IPS-20b (cell line): ENCODE data around the gene TXLNA.

ENCODE experiments used
- H3K27ac ChIP-seq: one replicate; pipeline ENCODE4 v1.5.1; 2013; ENCODE audit warnings: low read length
- H3K27me3 ChIP-seq: 2 replicates; pipeline ENCODE4 v1.6.1; 2013; ENCODE audit warnings: mild to moderate bottlenecking, low read length, inconsistent platforms; ENCODE audit not compliant: insufficient read depth
- H3K36me3 ChIP-seq: 2 replicates; pipeline ENCODE4 v1.6.1; 2013; ENCODE audit warnings: low read depth, mild to moderate bottlenecking, inconsistent platforms, low read length, moderate library complexity; ENCODE audit not compliant: insufficient read depth
- H3K4me1 ChIP-seq: 2 replicates; pipeline ENCODE4 v1.6.1; 2013; ENCODE audit warnings: mild to moderate bottlenecking, control low read depth, inconsistent platforms, low read length, moderate library complexity; ENCODE audit not compliant: insufficient read depth
- H3K4me3 ChIP-seq: 2 replicates; pipeline ENCODE4 v1.5.1; 2013; ENCODE audit warnings: mild to moderate bottlenecking, low read length, inconsistent platforms
- H3K9ac ChIP-seq: 2 replicates; pipeline ENCODE4 v1.6.1; 2013; ENCODE audit warnings: low read depth, mild to moderate bottlenecking, inconsistent platforms, low read length, moderate library complexity
- H3K9me3 ChIP-seq: 2 replicates; pipeline ENCODE4 v1.6.1; 2013; ENCODE audit warnings: mild to moderate bottlenecking, low read depth, low read length, inconsistent platforms; ENCODE audit not compliant: insufficient read depth

The TXLNA gene

GRCh38 chr1:32220746-32221580 lies 41.5 kb downstream of the TXLNA start:
- no peaks in the 10 kb centered on the region for H3K9me3 ChIP-seq
- no peaks in the 10 kb centered on the region for H3K27me3 ChIP-seq
- peak overlapping the region; percentile 98 for H3K9ac ChIP-seq
- H3K36me3 ChIP-seq, result peaks cover 35% of the 10 kb centered on the region
- peak overlapping the region; percentile 99 for H3K4me3 ChIP-seq
- H3K27ac ChIP-seq, result no peak overlapping the region
- H3K4me1 ChIP-seq, result peaks cover 8% of the 10 kb centered on the region; the same call in 1 of the 2 replicates

DNA sequence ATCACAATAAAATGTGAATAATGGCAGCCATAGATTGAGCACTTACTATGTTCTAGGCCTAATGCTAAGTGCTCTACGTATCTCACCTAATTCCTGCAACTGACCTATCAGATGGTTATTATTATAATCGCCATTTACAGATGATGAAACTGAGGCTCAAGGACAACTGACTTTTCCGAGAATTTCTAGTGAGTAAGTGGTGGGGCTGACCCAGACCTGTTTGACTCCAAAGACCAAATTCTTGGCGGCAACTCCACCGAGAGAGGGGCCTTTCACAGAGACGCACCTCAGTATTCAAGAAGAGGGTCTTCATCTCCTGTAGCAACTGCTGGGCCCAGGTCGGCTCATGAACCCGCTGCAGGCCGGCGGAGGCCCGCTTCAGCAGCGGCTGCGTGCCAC lies 42.1 kb downstream of the TXLNA start:
- Histone ChIP-seq H3K27me3 (no peaks in the 10 kb centered on the region), H3K36me3 (peaks cover 37% of the 10 kb centered on the region), H3K9ac (peak overlapping the region; percentile 98), H3K27ac (no peak overlapping the region), H3K9me3 (no peaks in the 10 kb centered on the region), H3K4me3 (peak overlapping the region; percentile 99), H3K4me1 (peaks cover 8% of the 10 kb centered on the region; the same call in 1 of the 2 replicates)

DNA sequence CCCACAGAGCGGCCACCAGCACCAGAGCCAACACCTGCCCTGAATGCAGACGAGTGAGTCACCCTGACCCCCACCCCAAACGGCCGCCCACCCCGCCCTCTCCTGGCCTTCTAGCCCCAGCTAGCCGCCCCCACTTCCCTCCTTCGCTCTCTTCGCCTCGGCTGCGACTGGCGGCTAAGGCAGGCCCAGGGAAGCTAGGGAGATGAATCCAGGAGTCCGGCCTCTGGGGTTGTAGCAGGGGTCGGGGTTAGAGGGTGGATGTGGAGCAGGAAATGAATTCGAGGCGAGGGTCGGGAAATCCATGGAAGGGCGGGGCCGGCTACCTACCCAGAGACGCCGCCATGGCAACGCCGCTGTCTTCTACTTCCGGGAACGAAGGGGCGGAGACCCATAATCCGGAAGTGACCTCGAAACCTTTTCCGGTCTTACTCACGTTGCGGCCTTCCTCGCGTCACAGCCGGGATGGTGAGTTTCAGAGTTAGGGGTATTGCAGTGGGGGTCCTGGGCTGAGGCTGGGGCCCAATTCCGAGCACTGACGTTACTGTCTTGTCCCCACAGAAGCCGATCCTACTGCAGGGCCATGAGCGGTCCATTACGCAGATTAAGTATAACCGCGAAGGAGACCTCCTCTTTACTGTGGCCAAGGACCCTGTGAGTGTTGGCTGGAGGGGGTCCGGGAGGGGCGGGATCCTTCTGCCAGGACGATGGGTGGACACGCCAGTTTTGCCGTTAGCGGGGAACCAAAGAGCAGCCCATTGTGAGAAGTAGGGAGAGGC lies 42.7 kb downstream of the TXLNA start, which contains the start of the genes EIF3I and TMEM234:
EIF3I (plus strand) TSS at position 428 of the 776 bp plus-strand sequence; CDS start at position 463, 35 bp downstream.
TMEM234 (minus strand) TSS at position 374 of the 776 bp plus-strand sequence; CDS start at position 343, 31 bp downstream.
- H3K27me3 ChIP-seq, result no peaks in the 10 kb centered on the region
- H3K36me3 ChIP-seq, result peaks cover 37% of the 10 kb centered on the region
- H3K27ac ChIP-seq, result peak within 1 kb of the TSS; percentile 82
- peak within 1 kb of the TSS; percentile 99 for H3K4me3 ChIP-seq
- H3K9ac ChIP-seq, result peak within 1 kb of the TSS; percentile 98
- peaks cover 8% of the 10 kb centered on the region; the same call in 1 of the 2 replicates for H3K4me1 ChIP-seq
- no peaks in the 10 kb centered on the region for H3K9me3 ChIP-seq

GRCh38 chr1:32223683-32224082 lies 44.2 kb downstream of the TXLNA start:
- peak overlapping the region; percentile 33; the same call in 1 of the 2 replicates for H3K4me3 ChIP-seq

DNA sequence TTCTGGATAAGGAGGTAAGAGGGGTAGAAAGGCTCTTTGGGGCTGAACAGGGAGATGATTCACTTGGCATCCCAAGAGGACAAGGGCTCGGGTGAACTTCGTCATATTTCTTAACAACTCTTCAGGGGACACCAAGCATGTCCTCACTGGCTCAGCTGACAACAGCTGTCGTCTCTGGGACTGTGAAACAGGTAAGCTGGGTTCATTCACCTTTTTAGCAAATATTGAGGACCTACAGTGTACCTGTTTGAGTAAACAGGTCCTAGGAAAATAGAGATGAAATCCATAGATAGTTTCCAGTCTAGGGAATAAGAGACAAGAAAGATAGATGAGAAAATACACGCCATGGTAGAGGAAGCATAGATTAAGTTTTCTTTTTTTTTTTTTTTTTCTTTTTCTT lies 44.8 kb downstream of the TXLNA start:
- Histone ChIP-seq H3K9ac (no peak overlapping the region), H3K27ac (no peak overlapping the region), H3K4me1 (peaks cover 8% of the 10 kb centered on the region; the same call in 1 of the 2 replicates), H3K4me3 (no peak overlapping the region), H3K36me3 (peaks cover 54% of the 10 kb centered on the region), H3K27me3 (no peaks in the 10 kb centered on the region), H3K9me3 (no peaks in the 10 kb centered on the region)

More at GRCh38 chr1:32223683-32224082, 44.2 kb downstream of the TXLNA start:
- Histone ChIP-seq H3K9me3 (no peaks in the 10 kb centered on the region), H3K4me1 (peaks cover 8% of the 10 kb centered on the region; the same call in 1 of the 2 replicates), H3K36me3 (peaks cover 49% of the 10 kb centered on the region), H3K27ac (no peak overlapping the region), H3K27me3 (no peaks in the 10 kb centered on the region), H3K9ac (no peak overlapping the region; the same call in 1 of the 2 replicates)

DNA sequence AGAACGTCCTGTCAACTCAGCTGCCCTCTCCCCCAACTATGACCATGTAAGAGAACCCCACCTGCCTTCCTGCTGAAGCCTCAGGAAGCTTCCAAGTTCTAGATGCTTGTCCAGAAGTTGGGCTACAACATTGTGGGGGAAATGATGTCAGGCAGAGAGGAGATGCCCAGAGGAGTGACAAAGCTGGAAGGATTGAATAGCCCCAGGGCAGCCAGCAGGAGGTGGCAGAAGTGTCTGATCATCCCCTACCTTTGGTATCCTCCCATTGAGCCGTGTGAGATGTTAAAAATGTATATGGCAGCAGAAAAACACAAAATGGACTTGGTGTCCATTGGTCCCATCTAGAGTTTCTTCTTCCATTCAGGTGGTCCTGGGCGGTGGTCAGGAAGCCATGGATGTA lies 49.3 kb downstream of the TXLNA start:
- H3K27me3 ChIP-seq, result no peaks in the 10 kb centered on the region
- peaks cover 85% of the 10 kb centered on the region for H3K36me3 ChIP-seq
- no peaks in the 10 kb centered on the region for H3K9me3 ChIP-seq
- no peak overlapping the region for H3K9ac ChIP-seq
- H3K27ac ChIP-seq, result no peak overlapping the region
- no peaks in the 10 kb centered on the region for H3K4me1 ChIP-seq
- H3K4me3 ChIP-seq, result no peak overlapping the region

GRCh38 chr1:32231843-32232432 lies 52.5 kb downstream of the TXLNA start:
- H3K27me3 ChIP-seq, result no peaks in the 10 kb centered on the region
- H3K36me3 ChIP-seq, result peaks cover 79% of the 10 kb centered on the region
- no peaks in the 10 kb centered on the region for H3K9me3 ChIP-seq
- H3K9ac ChIP-seq, result no peak overlapping the region
- no peaks in the 10 kb centered on the region for H3K4me1 ChIP-seq
- H3K4me3 ChIP-seq, result no peak overlapping the region
- H3K27ac ChIP-seq, result no peak overlapping the region

GRCh38 chr1:32232558-32233304 lies 53.3 kb downstream of the TXLNA start:
- no peaks in the 10 kb centered on the region for H3K9me3 ChIP-seq
- H3K27ac ChIP-seq, result no peak overlapping the region
- H3K27me3 ChIP-seq, result no peaks in the 10 kb centered on the region
- H3K4me3 ChIP-seq, result no peak overlapping the region
- H3K4me1 ChIP-seq, result no peaks in the 10 kb centered on the region
- no peak overlapping the region for H3K9ac ChIP-seq
- H3K36me3 ChIP-seq, result peaks cover 71% of the 10 kb centered on the region

- Histone ChIP-seq H3K27me3 (no peaks in the 10 kb centered on the region), H3K9me3 (no peaks in the 10 kb centered on the region), H3K4me1 (no peaks in the 10 kb centered on the region), H3K4me3 (no peak overlapping the region), H3K36me3 (peaks cover 53% of the 10 kb centered on the region), H3K27ac (no peak overlapping the region), H3K9ac (no peak overlapping the region)
Observed at GRCh38 chr1:32234792-32235191, 55.3 kb downstream of the TXLNA start.

DNA sequence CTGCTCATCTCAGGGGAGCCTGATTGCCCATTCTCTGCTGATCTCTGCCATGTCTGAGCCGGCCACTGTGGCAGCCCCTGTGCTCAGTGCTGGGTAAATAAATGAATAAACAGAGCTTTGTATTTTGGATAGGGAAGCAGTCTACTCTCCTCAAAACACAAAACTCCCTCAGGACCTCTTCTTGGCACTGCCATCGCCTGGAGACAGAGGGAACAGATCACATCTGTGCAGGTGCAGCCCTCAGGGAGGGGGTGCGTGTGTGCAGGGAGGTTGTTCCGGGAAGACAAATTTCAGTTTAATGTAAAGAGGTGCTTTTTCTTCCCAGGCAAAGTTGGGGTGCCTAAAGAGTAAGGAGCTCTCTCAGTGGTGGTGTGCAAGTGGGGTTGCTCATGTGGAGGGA lies 59.9 kb downstream of the TXLNA start:
- peak overlapping the region; percentile 88 for H3K9ac ChIP-seq
- no peaks in the 10 kb centered on the region; the same call in 1 of the 2 replicates for H3K27me3 ChIP-seq
- H3K27ac ChIP-seq, result peak overlapping the region; percentile 21
- peak overlapping the region; percentile 88 for H3K4me3 ChIP-seq
- no peaks in the 10 kb centered on the region for H3K9me3 ChIP-seq
- peaks cover 19% of the 10 kb centered on the region for H3K36me3 ChIP-seq
- H3K4me1 ChIP-seq, result peaks cover 3% of the 10 kb centered on the region; the same call in 1 of the 2 replicates

DNA sequence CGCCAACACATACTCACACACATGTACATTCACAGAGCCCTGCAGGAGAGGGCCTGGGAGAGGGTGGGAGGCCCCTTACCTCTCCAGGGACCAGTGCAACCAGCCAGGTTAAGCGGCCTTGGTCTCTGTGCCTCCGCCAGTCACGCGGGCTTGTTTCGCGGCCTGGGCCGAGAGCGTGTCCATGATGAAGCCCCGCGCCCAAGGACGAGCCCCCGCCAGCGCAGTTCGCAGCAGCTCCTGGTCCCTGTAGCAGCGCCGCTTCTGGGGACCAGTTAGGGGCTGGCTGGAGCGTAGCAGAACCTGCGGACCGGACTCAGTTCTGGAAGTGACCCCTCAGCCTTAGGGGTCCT lies 60.3 kb downstream of the TXLNA start:
- peak overlapping the region; percentile 88 for H3K4me3 ChIP-seq
- H3K36me3 ChIP-seq, result peaks cover 15% of the 10 kb centered on the region; the same call in 1 of the 2 replicates
- no peaks in the 10 kb centered on the region; the same call in 1 of the 2 replicates for H3K27me3 ChIP-seq
- peak overlapping the region; percentile 88 for H3K9ac ChIP-seq
- H3K4me1 ChIP-seq, result peaks cover 3% of the 10 kb centered on the region; the same call in 1 of the 2 replicates
- no peaks in the 10 kb centered on the region for H3K9me3 ChIP-seq
- H3K27ac ChIP-seq, result peak overlapping the region; percentile 21
